RCC 7860 (cell line): ENCODE results near the gene ANP32A.
A peak's percentile ranks its signal among the peaks of the same experiment; 100 is the strongest.

Experiments
- DNase-seq: peaks from one replicate; pipeline ENCODE4 v3.0.0-alpha.2; 2015; ENCODE audit warnings: low spot score
- FAIRE-seq: peaks from 2 replicates; lab custom pipeline; 2012; peaks lifted over from hg19 to GRCh38; lab: Jason Lieb, UNC

ANP32A gene

GRCh38 chr15:68821190-68821840 lies 620 bp upstream of the ANP32A start:
- FAIRE-seq = no peak

DNA sequence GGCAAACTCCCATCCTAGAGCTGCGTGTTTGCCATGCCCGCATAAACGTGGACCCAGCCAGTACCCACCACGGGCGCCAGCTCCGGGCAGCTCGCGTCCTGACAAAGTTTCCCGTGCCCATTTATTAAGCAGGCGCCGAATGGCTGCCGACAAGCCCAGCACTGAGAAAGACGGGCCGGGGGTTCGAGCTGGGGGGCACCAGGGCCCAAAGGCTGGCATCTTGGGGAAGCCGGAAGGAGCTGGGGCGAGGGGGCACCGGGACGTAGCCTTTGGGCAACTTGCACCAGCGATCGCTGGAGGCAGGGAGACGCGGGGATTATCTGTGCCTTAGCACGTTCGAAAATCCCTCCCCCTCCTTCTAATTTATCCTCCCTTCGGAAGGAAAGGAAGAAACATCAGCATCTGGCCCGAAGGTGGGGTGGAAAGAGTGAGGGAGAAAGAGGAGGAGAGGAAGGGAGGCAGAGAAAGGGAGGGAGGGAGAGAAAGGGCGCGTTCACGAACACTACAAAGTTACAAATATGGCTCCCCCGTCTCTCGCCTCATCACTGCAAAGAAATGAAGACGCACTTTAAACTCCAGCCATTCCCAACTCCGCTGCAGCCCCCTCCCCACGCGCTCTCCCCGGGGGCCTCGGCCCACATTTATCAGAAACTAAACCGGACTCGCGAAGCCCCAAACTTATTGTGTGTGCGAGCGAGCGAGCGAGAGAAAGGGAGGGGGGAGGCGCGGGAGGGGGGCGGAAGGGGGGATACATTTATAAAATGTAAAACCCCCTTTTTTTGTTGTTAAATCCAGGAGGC lies 1.0 kb downstream of the ANP32A start:
- peak; percentile 39 for DNase-seq
- FAIRE-seq = no peak

More at GRCh38 chr15:68821190-68821840, 620 bp upstream of the ANP32A start:
- no peak for DNase-seq

DNA sequence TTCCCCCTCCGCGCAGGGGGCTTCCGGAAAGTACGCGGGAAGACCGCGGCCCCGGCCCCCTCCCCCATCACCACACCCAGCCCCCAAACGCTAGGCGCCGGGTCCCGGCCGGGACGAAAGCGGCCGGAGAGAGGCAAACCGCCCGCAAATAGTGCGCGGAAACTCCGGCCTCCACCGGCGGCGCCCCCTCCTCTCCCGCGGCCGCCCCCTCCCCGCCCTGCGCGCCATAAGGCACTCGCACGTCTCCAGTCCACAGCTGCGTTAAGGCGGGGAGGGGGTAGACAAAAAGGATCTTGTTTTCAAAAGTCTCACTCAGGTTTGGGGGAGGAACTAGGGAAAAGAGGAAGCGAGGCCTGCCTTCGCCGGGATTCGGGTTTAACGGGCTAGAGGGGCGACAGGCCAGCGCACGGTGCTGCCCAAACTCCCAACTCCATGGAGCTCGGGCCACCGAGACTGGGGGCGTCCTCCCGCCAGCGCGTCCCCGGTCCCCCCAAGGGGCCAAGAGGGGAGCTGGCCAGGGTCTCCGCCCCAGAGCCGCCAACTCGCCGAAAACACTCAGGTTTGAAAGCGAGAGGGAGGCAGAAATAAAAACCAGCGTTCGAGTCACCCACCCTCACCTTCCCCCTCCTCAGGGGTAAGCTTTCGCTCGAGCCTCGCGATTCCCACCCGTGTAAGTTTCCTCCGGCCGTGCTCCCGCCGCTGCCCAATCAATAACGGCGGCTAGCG lies 1.8 kb downstream of the ANP32A start:
- no peak for FAIRE-seq
- DNase-seq = peak; percentile 17

DNA sequence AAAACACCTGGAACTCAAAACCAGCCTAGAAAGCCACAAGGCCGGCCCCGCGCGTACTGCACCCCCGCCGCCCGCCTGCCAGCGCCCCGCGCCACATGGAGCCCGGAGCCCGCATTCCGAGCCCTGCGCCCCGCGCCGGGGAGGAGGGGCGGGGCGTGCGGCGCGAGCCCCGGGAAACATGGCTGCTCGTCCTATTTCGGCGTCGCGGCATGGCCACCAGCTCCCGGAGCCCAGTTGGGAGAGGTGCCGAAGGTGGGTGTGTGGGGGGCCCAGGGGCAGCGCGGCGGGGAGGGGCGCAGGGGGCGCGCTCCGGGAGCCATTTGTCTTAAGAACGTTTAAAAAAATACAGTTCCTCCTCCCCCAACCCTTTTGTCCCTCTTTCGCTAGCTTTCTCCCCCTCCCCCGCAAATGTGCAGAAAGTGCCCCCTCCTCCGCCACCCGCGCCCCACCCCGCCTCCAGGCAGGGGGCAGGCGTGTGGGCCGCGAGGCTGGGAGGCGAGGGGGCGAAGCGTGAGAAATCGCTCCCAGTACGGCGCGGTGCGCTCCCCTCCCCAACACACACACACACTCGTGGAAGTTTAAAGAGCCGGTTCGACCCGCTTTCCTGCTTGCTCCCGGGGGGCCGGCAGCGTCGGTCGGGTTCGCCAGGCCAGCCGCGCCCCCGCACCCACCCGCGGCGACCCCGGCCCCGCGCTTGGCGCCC lies 2.5 kb downstream of the ANP32A start:
- no peak for FAIRE-seq
- peak; percentile 53 for DNase-seq

DNA sequence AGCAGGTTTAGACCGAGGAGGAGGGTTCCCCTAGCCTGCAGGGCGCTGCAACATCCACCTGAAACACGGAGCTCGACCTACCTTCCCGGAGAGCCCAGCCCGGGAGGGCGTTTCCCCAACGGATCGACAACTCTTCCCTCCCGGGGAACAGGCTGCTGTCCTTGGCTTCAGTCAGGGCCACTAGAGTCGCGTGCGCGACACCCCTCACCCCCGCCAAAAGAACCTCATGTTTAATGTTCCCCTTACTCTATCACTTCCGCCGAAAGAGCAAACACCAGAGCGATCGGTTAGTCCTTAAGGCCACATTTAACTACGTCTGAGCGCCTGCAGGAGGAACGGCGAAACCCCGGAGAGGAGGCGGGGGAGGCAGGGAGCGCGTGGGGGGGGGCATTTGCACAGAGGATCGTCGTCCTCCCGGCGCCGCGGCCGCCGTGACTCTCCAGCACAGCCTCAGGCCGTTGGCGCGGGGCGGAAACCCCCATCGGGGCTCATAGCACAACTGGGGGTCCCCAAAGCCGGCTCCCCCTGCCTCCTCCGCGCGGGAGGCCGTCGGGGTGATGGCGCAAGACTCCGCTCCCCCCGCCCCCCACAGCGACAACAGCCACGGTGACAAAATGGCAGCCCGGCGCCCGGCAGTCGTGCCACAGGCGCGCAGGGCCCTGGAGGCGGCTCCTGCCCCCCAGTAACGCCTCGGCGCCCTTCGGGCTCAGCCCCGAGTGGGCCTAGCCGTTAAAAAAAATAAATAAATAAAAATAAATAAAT lies 3.2 kb downstream of the ANP32A start:
- FAIRE-seq (no peak), DNase-seq (peak; percentile 39)

DNA sequence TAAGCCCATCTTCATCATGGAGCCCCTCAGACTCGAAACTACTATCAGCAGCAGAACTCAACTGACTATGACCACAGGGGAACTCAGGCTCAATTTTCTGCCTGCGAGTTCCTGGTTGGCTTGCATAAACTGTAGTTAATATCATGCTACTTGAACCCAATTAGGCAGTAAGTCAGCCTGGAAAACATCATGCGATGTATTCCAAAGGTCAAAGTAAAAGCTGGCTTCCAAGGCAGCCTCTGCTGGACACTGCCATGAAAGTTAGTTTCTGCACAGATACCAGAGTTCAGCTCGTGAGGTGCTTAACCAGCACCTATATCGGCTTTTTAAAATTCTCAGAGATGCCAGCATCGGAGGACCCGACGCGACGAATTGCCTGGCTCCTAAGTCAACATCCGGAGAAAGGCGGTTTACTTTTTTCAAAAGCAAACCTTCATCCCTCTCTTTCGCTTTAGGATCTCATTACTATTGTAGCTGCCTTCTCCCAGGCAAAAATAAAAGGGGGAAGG lies 3.8 kb downstream of the ANP32A start:
- FAIRE-seq (no peak), DNase-seq (no peak)

DNA sequence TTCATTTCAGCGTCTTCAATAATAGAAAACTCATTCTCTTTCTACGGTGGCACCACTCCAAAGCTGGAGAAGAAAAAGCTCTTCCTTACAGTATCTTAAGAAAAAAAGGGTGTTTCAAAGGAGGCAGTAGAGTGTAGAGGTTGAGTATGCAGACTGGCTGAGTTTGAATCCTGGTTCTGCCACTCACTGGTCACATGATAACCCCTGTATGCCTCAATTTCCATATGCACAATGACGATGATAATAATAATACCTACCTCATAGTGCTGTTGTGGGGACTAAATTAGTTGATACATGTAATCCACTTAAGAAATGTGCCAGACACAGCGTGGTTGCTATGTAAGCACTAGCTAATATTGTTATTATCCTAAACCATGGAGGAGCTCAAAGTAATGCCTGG lies 4.5 kb downstream of the ANP32A start:
- FAIRE-seq = no peak

DNA sequence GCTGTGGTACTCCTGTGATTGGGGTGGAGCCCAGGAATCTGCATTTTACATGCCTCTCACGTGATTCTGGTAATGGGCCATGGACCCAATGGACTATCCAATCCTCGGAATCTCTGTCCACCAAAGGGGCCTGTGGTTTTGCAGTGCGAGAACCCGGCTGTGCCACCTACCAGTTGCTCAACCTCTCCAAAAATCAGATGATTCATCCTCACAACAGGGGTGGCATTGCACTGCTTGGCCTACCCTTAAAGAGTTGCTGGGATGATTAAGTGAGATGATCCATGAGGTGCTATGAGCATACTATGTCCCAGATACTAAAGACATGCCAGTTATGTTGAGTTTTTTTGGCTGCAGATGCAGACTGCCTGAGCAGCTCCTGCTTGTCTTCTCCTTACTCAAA lies 5.1 kb downstream of the ANP32A start:
- FAIRE-seq (no peak), DNase-seq (peak; percentile 15)

More for the DNA sequence above, 4.5 kb downstream of the ANP32A start:
- DNase-seq = no peak

GRCh38 chr15:68814596-68814995 lies 6.1 kb downstream of the ANP32A start:
- FAIRE-seq (no peak), DNase-seq (no peak)

DNA sequence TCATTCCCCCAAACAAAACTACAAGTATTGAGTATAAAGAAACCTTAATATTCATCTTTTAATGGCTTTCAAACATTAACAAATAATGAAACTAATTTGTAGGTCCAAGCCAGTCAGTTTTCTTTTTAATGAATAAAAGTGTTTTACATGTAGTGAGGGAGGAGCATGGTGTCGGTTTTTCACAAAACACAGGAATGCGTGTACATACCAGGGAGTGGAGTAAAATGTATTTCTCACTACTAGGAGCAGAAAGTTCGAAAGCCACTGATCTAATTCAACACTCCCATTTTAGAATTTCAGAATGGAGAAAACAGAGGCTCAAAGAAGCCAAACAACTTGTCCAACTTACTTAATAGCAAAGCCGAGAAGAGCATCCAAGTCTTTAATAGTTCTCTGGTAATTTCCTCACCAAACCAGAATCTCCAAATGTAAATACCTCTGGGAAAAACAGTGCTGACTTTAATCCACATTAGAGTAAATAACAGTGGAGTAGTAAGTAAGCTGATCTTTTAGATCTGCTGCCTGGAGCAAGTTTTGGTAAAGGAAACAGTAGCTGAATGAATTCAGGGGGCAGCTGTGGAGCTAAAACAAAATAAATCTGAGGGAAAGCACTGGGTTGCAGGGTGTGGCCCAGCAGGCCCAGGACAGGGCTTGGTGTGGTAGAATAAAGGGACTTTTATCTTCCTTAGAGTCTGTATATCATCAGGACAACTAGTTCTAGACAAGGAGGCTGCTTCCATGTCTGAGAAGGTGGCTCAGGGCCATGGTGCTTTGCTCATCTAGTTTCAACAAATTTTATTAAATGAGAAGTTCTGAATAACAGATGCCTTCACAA lies 7.9 kb downstream of the ANP32A start:
- DNase-seq (no peak), FAIRE-seq (no peak)

GRCh38 chr15:68812069-68812468 lies 8.6 kb downstream of the ANP32A start:
- FAIRE-seq = no peak
- DNase-seq = no peak

DNA sequence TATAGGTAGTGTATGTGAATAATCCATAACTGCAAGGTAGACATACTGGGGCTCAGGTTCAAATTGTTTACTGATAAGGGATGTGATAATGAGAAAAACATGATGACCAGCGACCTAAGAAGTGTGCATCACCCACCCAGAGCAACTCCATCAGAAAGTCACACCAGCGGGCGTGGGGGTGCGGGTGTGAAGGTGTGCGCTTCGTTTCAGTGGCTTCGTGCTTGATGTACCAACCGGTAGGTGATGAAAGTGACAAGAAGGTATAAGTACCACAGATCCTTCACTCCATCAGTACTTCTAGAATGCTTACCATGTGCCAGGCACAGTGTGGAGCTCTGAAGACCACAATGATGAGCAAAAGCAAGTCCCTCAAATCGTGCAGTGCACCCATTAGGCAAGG lies 11.2 kb downstream of the ANP32A start:
- FAIRE-seq (no peak), DNase-seq (no peak)

- no peak for FAIRE-seq
- no peak for DNase-seq
Measured at GRCh38 chr15:68808770-68809169, 11.9 kb downstream of the ANP32A start.

DNA sequence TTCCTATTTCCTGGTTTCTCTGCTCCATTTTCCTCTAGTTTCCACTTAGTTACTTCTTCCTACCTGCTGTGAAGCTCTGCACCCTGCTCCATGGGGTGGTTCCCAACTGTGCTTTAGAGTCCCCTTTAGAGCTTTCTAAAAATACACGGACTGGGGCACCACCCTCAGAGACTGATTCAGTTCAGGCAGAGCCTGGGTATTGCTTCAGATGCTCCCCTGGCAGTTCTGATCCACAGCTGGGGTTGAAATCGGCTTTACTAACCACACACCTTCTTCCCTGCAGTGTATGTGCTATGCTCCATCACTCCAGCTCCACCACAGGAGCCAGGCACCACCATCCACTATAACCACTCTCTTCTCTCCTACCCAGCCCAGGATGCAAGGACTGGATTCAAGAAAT lies 12.6 kb downstream of the ANP32A start:
- FAIRE-seq = no peak
- no peak for DNase-seq

DNA sequence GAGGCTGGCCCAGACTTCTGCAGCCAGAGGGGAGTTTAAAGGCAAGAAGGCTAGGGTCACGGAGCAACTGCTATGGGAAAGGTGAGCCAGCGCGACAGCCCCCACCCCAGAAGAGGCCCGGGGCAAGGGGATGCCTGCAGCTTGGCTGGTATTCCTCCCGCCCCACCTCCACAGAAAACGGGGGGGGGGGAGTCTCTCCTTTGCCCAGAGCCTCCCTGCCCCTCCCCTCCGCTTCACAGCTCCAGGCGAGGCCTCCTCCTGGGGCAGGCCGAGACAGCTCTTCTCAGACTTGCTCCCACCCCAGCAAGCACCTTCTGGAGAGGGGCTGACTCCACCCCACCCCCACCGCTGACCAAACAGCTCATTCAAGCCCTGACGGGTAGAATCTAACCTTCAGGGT lies 13.4 kb downstream of the ANP32A start:
- no peak for FAIRE-seq
- DNase-seq = no peak

DNA sequence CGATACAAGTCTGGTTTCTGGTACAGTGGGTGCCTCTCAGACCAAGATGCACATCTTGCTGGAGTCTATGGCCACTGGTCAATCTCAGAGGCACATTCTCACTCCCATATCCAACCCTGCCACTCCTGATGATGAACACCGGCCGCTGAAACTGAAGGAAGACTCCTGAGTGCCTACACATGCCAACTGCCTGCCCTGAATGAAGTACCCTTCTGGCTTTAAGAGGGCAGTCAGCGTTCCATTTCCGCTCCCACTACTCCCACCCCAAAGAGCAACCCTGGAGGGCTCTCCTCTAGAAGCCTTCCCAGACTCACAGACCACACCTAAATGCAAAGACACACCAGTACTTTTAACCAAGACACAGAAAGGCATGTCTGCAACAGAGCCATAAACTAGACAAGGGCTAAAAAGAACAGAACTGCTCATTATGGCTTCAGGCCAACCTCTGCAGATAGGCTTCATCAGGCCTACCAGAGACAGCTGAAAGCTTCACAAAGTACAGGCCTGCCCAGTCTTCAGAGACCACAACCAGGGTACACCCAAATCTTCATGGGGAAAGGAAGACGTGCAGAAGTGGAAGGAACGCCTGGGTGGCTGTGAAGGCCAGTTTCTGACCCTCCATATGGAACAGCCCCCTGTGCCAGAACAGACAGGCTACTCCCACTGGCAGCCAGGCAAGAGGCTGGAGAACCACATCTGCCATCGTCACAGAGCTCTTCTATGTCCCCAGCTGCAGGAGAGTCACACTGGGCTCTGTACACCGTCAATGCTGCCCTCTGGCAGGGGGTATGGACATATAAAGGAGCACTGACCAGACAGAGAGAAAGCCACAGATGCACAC lies 14.3 kb downstream of the ANP32A start:
- FAIRE-seq (no peak), DNase-seq (no peak)

GRCh38 chr15:68802373-68802772 lies 18.3 kb downstream of the ANP32A start:
- FAIRE-seq (no peak), DNase-seq (no peak)

GRCh38 chr15:68801572-68802148 lies 19.0 kb downstream of the ANP32A start:
- FAIRE-seq = no peak
- no peak for DNase-seq
